HTERT RPE-1 (cell line): ENCODE data around the gene AP2A2.

ENCODE experiments used
- in situ Hi-C: fragments of 300-500 bp; cut with MboI; formaldehyde crosslinking; loops from 4 replicates; pipeline ENCODE4 v1.14.3; 2020; ENCODE audit warnings: low sequenced_read_pairs

Gene AP2A2

GRCh38 chr11:1026641-1027482, 101.2 kb downstream of the AP2A2 start:
- in situ Hi-C loops = no loop called here

DNA sequence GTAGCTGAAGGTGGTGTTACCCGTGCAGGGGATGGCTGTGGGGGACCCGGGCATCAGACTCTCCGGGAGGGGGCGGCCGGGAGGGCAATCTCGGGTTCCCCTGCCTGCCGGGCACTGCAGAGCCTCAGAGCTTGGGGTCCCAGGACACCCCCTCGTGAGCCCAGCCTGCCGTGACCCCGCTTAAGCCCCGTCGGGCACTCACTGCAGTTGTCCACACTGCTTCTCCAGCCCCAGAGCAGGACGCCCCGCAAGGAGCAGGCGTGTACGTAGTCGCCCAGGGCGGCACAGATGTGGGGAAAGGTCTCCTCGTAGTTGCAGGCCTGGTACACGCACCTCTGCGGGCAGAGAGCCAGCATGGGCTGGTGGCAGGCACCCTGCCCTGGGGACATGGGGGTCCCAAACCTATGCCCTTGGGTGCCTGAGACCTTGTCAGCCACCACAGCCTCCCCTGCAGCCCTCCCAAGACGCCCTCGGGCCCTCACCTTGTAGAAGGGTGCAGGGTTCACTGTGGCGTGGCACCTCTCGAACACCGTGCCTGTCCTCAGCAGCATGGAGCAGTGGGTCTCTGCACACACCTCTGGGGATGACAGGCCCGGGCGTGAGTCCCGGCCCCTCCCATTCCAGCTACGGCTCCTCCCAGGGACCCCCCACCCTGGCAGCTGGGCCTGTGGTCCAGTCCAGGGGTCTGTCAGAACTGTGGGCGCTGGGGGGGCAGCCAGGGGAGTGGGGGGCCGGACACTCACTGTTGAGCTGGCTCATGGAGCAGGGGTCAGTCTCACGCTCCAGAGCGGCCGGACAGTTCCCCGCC, 102.0 kb downstream of the AP2A2 start:
- in situ Hi-C loops = no loop called here

- in situ Hi-C loops = no loop called here
Measured at GRCh38 chr11:1028291-1028540, 102.5 kb downstream of the AP2A2 start.

- in situ Hi-C loops = no loop called here
Measured at GRCh38 chr11:1028616-1029015, 102.9 kb downstream of the AP2A2 start.

DNA sequence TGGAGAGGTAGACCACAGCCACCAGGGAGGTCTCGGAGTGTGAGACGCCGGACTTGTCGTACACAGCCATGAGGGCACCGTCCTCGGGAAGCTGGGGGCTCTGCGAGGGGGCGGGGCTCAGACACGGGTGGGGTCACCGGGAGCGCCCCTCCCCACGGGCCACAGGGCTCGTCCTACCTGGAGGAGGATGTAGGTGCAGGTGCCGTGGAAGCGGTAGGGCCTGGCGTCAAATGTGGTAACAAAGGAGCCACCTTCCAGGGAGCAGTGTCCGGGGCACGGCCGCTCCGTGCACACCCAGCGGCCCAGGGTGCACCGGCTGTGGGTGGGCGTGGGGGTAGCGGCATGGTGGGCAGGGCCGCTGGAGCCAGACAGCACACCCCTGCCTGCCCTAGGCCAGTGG, 103.4 kb downstream of the AP2A2 start:
- in situ Hi-C loops = no loop called here

GRCh38 chr11:1029654-1030053, 104.0 kb downstream of the AP2A2 start:
- in situ Hi-C loops = no loop called here

GRCh38 chr11:1030086-1030485, 104.4 kb downstream of the AP2A2 start:
- in situ Hi-C loops = no loop called here

- in situ Hi-C loops = no loop called here
Measured at GRCh38 chr11:1030556-1030955, 104.9 kb downstream of the AP2A2 start.

GRCh38 chr11:1031121-1031899, 105.6 kb downstream of the AP2A2 start:
- in situ Hi-C loops = no loop called here

DNA sequence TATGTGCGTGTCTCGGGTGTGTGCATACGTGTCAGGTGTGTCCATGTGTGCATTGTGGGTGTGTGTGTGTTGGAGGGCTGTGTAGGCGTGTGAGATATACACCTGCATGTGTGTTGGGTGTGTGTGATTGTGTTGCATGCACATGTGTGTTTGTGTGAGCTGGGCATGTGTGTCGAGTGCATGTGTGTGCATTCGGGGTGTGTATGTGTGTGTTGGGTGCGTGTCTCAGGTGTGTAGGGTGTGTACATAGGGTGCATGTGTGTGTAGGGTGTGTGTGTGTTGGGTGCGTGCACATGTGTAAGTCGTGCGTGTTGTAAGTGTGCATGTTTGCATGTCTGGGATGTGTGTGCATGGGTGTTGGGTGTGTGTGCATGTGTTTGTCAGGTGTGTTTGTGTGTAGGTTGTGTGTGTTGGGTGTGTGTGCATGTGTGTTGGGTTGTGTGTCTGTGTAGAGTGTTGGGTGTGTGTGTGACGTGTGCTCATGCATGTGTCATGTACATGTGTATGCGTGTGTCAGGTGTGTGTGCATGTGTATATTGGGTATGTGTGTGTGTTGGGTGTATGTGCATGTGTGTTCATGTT, 106.7 kb downstream of the AP2A2 start:
- in situ Hi-C loops = no loop called here

GRCh38 chr11:1033016-1033798, 107.5 kb downstream of the AP2A2 start:
- in situ Hi-C loops = no loop called here

DNA sequence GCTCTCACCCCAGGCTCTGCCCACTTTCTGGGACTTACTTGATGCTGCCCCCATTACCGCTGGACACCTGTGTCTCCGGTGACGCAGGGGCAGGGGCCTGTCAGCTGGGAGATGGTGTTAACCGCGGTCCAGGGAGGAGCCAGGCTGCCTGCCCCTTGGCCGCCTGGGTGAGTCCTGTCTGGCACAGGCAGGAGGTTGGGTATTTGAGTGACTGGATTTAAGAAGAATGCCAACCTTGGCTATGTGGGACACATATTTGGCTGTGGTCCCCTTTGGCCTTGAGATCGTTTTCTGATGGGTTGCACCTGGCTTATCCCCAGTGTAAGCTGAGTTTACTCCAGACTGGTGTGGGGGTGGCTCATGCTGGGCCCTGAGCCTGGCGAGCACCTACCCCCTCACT, 108.3 kb downstream of the AP2A2 start:
- in situ Hi-C loops = no loop called here

- in situ Hi-C loops = no loop called here
Measured at GRCh38 chr11:1034456-1035295, 109.0 kb downstream of the AP2A2 start.

- in situ Hi-C loops = no loop called here
Measured at GRCh38 chr11:1035577-1036283, 110.1 kb downstream of the AP2A2 start.

- in situ Hi-C loops = no loop called here
Measured at GRCh38 chr11:1036303-1036923, 110.7 kb downstream of the AP2A2 start, which contains the start of gene MUC6. Gene MUC6 (minus strand): TSS chr11:1036718. CDS start chr11:1036655, 63 bp downstream.

DNA sequence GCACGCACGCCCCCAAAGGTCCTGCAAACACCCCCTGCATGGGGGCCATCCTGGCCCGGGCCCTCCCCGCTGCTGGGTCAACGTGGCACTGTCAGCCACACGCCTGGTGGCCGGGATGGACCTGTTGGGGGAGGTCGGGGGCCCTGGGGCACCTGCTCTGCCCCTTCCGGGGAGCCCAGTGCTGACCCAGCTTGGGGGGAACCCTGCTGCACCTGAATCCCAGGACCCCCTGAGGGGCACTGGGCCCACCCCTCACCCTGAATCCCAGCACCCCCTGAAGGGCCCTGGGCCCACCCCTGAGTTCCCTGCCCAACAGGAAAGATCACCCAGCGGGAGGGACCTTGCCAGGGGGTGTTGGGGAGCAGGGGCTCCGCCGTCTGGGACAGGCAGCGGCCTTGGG, 111.3 kb downstream of the AP2A2 start:
- in situ Hi-C loops = no loop called here

DNA sequence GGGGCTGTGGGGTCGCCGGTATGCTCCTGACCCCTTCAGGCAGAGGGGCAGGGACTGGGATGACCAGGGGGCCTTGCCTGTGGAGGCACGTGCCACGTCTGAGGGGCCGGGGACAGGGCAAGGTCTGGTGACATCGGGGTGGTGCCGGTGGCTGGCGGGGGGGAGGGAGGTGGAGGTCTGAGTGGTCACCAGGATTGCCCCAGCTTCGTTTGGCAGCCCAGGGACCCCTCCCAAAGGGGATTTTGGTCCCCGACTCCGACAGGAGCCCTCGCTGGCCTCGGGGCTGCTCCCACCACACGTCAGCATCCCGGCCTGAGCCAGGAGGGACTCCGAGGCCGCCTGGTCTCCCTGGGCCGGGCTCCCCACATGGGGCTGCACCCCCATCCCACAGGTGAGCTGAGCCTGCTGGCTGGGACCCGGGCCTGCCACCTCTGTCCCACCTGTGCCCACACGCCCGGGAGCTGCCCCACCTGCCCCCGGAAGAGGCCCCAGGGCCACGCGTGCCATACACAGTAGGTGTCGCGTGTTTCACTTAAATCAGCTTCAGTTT, 111.9 kb downstream of the AP2A2 start:
- in situ Hi-C loops = no loop called here

DNA sequence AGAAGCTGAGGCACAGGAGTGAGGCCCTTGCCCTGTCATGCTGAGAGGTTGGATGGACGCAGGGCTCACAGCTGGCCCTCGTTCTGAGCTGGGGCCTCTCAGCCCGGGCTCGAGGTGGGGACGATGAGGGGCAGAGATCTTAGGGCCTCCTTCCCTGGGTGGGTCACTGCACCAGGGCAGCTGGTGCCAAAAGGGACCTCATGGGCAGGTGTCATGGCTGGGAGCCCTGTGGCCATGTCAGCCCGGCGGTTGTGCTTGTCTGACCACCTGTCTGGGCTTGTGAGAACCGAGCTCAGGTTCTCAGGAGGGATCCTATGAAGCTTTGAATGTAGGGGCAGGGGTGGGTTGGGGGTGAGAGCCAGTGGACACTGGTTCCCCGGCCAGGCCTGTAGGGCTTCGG, 112.7 kb downstream of the AP2A2 start:
- in situ Hi-C loops = no loop called here
